A172 (cell line): ENCODE results near the gene FBXL2. TPM values are rescaled to one million over a fixed set of nuclear protein-coding genes. Genes with fewer than 3 reads are reported as not detected.
"Not testable (repeated sequence)": the region's sequence is repeated elsewhere in the genome, so short reads cannot be mapped to it uniquely, and the experiment has no call there.

Experiments
- DNase-seq: peaks from one replicate; pipeline ENCODE4 v3.0.0-alpha.2; 2015; ENCODE audit warnings: low spot score
- total RNA-seq: library from RNA; depleted of rRNA; stranded (reverse); fragments of >200 nt; shearing (Covaris generic); gene quantifications from 2 replicates; pipeline ENCODE4 v1.2.3, GENCODE V29; 2014

FBXL2 gene
- total RNA-seq, 1 experiment from 2014 or later: 33.1 TPM

GRCh38 chr3:33385423-33385822 is 108.2 kb downstream of the FBXL2 start:
- DNase-seq: peak; percentile 60

GRCh38 chr3:33386631-33387030 is 109.4 kb downstream of the FBXL2 start:
- no peak for DNase-seq

GRCh38 chr3:33388374-33389100 is 111.3 kb downstream of the FBXL2 start:
- no peak for DNase-seq

- DNase-seq: no peak
Measured at GRCh38 chr3:33389908-33390307, 112.7 kb downstream of the FBXL2 start.

GRCh38 chr3:33391255-33391995 is 114.2 kb downstream of the FBXL2 start:
- no peak for DNase-seq

- DNase-seq: no peak
Measured at GRCh38 chr3:33392144-33392543, 114.9 kb downstream of the FBXL2 start.

- DNase-seq: peak; percentile 97
Measured at GRCh38 chr3:33392703-33393125, 115.5 kb downstream of the FBXL2 start.

- no peak for DNase-seq
Measured at GRCh38 chr3:33394403-33395054, 117.3 kb downstream of the FBXL2 start.

- DNase-seq: no peak
Measured at GRCh38 chr3:33395900-33396299, 118.7 kb downstream of the FBXL2 start.

- DNase-seq: no peak
Measured at GRCh38 chr3:33398410-33398809, 121.2 kb downstream of the FBXL2 start.

- DNase-seq: no peak
Measured at GRCh38 chr3:33401781-33402180, 124.5 kb downstream of the FBXL2 start.

- no peak for DNase-seq
Measured at GRCh38 chr3:33402936-33403335, 125.7 kb downstream of the FBXL2 start.

- no peak for DNase-seq
Measured at GRCh38 chr3:33403756-33404155, 126.5 kb downstream of the FBXL2 start.

GRCh38 chr3:33410816-33411215 is 133.6 kb downstream of the FBXL2 start:
- not testable (repeated sequence) for DNase-seq

GRCh38 chr3:33417066-33417673 is 139.9 kb downstream of the FBXL2 start:
- peak; percentile 21 for DNase-seq

- DNase-seq: no peak
Measured at GRCh38 chr3:33419948-33420347, 142.7 kb downstream of the FBXL2 start.

GRCh38 chr3:33420966-33421365 is 143.7 kb downstream of the FBXL2 start:
- DNase-seq: no peak

GRCh38 chr3:33424606-33425452 is 147.6 kb downstream of the FBXL2 start:
- no peak for DNase-seq

GRCh38 chr3:33425453-33425852 is 148.2 kb downstream of the FBXL2 start:
- no peak for DNase-seq

GRCh38 chr3:33426068-33426467 is 148.8 kb downstream of the FBXL2 start:
- DNase-seq: no peak

- no peak for DNase-seq
Measured at GRCh38 chr3:33426630-33427317, 149.5 kb downstream of the FBXL2 start.
